Measurements from ENCODE around the gene SORCS1. TPM values are rescaled to one million over a fixed set of nuclear protein-coding genes. Genes with fewer than 3 reads are reported as not detected.

The SORCS1 gene
- total RNA-seq, 1 donor from 2014 or later, result 1.1 TPM

- FAIRE-seq, result no peak
- H3K4me1 Mint-ChIP-seq (ENCODE audit: low read depth, unreplicated experiment), result no peaks in the 10 kb centered on the region
- DNase-seq (ENCODE audit: low read depth), result no peak
- no peaks in the 10 kb centered on the region for H3K36me3 ChIP-seq (ENCODE audit: insufficient read depth, low read length)
- no peak overlapping the region for H3K4me2 ChIP-seq (ENCODE audit: low read length)
- H3K27ac ChIP-seq (ENCODE audit: low read depth, low read length), result no peak overlapping the region
- H3K9ac ChIP-seq (ENCODE audit: low read length), result no peak overlapping the region
- H3K9me3 Mint-ChIP-seq (ENCODE audit: unreplicated experiment), result no peaks in the 10 kb centered on the region
- H3K4me3 Mint-ChIP-seq (ENCODE audit: unreplicated experiment), result no peak overlapping the region
- no peaks in the 10 kb centered on the region for H3K36me3 Mint-ChIP-seq (ENCODE audit: low read depth, unreplicated experiment)
- H3K27me3 ChIP-seq (ENCODE audit: insufficient read depth, low read length), result no peaks in the 10 kb centered on the region
- no peaks in the 10 kb centered on the region for H3K79me2 ChIP-seq (ENCODE audit: insufficient read depth, low read length)
- no peaks in the 10 kb centered on the region for H3K9me3 ChIP-seq (ENCODE audit: insufficient read depth, low read depth, low read length)
- no peak overlapping the region for H3K4me3 ChIP-seq (ENCODE audit: insufficient read depth, low read depth, low read length)
- H3K27ac Mint-ChIP-seq (ENCODE audit: unreplicated experiment), result no peak overlapping the region
- no peaks in the 10 kb centered on the region for H4K20me1 ChIP-seq (ENCODE audit: insufficient read depth, low read length)
- H2AFZ ChIP-seq (ENCODE audit: low read depth, low read length), result no peak overlapping the region
- H3K4me1 ChIP-seq (ENCODE audit: insufficient read depth, low read length), result no peaks in the 10 kb centered on the region
- H3K27me3 Mint-ChIP-seq (ENCODE audit: low read depth, unreplicated experiment), result no peaks in the 10 kb centered on the region
- TF ChIP-seq, protein P1, sequence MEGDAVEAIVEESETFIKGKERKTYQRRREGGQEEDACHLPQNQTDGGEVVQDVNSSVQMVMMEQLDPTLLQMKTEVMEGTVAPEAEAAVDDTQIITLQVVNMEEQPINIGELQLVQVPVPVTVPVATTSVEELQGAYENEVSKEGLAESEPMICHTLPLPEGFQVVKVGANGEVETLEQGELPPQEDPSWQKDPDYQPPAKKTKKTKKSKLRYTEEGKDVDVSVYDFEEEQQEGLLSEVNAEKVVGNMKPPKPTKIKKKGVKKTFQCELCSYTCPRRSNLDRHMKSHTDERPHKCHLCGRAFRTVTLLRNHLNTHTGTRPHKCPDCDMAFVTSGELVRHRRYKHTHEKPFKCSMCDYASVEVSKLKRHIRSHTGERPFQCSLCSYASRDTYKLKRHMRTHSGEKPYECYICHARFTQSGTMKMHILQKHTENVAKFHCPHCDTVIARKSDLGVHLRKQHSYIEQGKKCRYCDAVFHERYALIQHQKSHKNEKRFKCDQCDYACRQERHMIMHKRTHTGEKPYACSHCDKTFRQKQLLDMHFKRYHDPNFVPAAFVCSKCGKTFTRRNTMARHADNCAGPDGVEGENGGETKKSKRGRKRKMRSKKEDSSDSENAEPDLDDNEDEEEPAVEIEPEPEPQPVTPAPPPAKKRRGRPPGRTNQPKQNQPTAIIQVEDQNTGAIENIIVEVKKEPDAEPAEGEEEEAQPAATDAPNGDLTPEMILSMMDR (IDR thresholded peaks at IDR 0.05; ENCODE audit: insufficient read depth, low read depth, low read length), result no peak
- no peak for TF ChIP-seq EZH2 (IDR thresholded peaks at IDR 0.05; ENCODE audit: insufficient read depth, low read length)
These were observed 484.4 kb downstream of the SORCS1 start for GRCh38 chr10:106680061-106680460.

DNA sequence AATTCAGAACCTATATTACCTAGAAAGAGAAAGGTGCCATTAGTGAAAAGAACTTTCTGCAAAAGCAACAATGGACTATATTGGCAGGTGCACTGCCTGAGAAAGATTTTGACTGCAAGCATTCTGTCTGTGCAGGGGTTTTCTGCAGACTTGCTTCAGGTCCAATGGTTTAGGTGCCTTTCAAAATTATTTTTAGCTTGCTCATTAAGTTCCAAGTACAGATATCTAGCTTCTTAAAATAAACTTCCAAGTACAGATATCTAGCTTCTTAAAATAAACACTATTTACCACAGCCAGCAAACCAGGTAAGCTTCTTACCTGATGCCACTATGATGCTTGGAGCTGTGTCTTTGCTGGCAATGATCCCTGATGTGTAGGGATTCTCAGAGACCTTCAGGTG is 485.2 kb downstream of the SORCS1 start:
- H3K27ac Mint-ChIP-seq (ENCODE audit: unreplicated experiment), result no peak overlapping the region
- Histone ChIP-seq H3K4me2 (ENCODE audit: low read length) (no peak overlapping the region), H3K79me2 (ENCODE audit: insufficient read depth, low read length) (no peaks in the 10 kb centered on the region), H3K27ac (ENCODE audit: low read depth, low read length) (no peak overlapping the region), H2AFZ (ENCODE audit: low read depth, low read length) (no peak overlapping the region), H3K36me3 (ENCODE audit: insufficient read depth, low read length) (no peaks in the 10 kb centered on the region), H4K20me1 (ENCODE audit: insufficient read depth, low read length) (no peaks in the 10 kb centered on the region), H3K9me3 (ENCODE audit: insufficient read depth, low read depth, low read length) (no peaks in the 10 kb centered on the region), H3K27me3 (ENCODE audit: insufficient read depth, low read length) (no peaks in the 10 kb centered on the region), H3K4me1 (ENCODE audit: insufficient read depth, low read length) (no peaks in the 10 kb centered on the region), H3K4me3 (ENCODE audit: insufficient read depth, low read depth, low read length) (no peak overlapping the region), H3K9ac (ENCODE audit: low read length) (no peak overlapping the region)
- H3K9me3 Mint-ChIP-seq (ENCODE audit: unreplicated experiment), result no peaks in the 10 kb centered on the region
- DNase-seq (ENCODE audit: low read depth) (no peak), FAIRE-seq (no peak)
- TF ChIP-seq EZH2 (IDR thresholded peaks at IDR 0.05; ENCODE audit: insufficient read depth, low read length), result no peak
- TF ChIP-seq, protein P1 (IDR thresholded peaks at IDR 0.05; ENCODE audit: insufficient read depth, low read depth, low read length), result no peak
- H3K4me1 Mint-ChIP-seq (ENCODE audit: low read depth, unreplicated experiment), result no peaks in the 10 kb centered on the region
- no peaks in the 10 kb centered on the region for H3K36me3 Mint-ChIP-seq (ENCODE audit: low read depth, unreplicated experiment)
- no peak overlapping the region for H3K4me3 Mint-ChIP-seq (ENCODE audit: unreplicated experiment)
- no peaks in the 10 kb centered on the region for H3K27me3 Mint-ChIP-seq (ENCODE audit: low read depth, unreplicated experiment)

GRCh38 chr10:106672517-106673175 is 491.9 kb downstream of the SORCS1 start:
- no peaks in the 10 kb centered on the region for H3K79me2 ChIP-seq (ENCODE audit: insufficient read depth, low read length)
- DNase-seq (ENCODE audit: low read depth) (no peak), FAIRE-seq (no peak)
- no peaks in the 10 kb centered on the region for H3K4me1 Mint-ChIP-seq (ENCODE audit: low read depth, unreplicated experiment)
- no peak overlapping the region for H3K4me3 ChIP-seq (ENCODE audit: insufficient read depth, low read depth, low read length)
- no peak overlapping the region for H2AFZ ChIP-seq (ENCODE audit: low read depth, low read length)
- no peaks in the 10 kb centered on the region for H3K9me3 ChIP-seq (ENCODE audit: insufficient read depth, low read depth, low read length)
- no peaks in the 10 kb centered on the region for H3K36me3 Mint-ChIP-seq (ENCODE audit: low read depth, unreplicated experiment)
- no peaks in the 10 kb centered on the region for H3K27me3 Mint-ChIP-seq (ENCODE audit: low read depth, unreplicated experiment)
- TF ChIP-seq EZH2 (IDR thresholded peaks at IDR 0.05; ENCODE audit: insufficient read depth, low read length), result no peak
- TF ChIP-seq, protein P1 (IDR thresholded peaks at IDR 0.05; ENCODE audit: insufficient read depth, low read depth, low read length), result no peak
- no peak overlapping the region for H3K4me3 Mint-ChIP-seq (ENCODE audit: unreplicated experiment)
- no peak overlapping the region for H3K27ac Mint-ChIP-seq (ENCODE audit: unreplicated experiment)
- no peak overlapping the region for H3K9ac ChIP-seq (ENCODE audit: low read length)
- H3K9me3 Mint-ChIP-seq (ENCODE audit: unreplicated experiment), result no peaks in the 10 kb centered on the region
- no peaks in the 10 kb centered on the region for H4K20me1 ChIP-seq (ENCODE audit: insufficient read depth, low read length)
- H3K4me2 ChIP-seq (ENCODE audit: low read length), result no peak overlapping the region
- no peaks in the 10 kb centered on the region for H3K27me3 ChIP-seq (ENCODE audit: insufficient read depth, low read length)
- H3K4me1 ChIP-seq (ENCODE audit: insufficient read depth, low read length), result no peaks in the 10 kb centered on the region
- no peak overlapping the region for H3K27ac ChIP-seq (ENCODE audit: low read depth, low read length)
- H3K36me3 ChIP-seq (ENCODE audit: insufficient read depth, low read length), result no peaks in the 10 kb centered on the region
